ENCODE data around the gene GLIPR1L1.
"Not testable (repeated sequence)": the region's sequence is repeated elsewhere in the genome, so short reads cannot be mapped to it uniquely, and the experiment has no call there.

The GLIPR1L1 gene

DNA sequence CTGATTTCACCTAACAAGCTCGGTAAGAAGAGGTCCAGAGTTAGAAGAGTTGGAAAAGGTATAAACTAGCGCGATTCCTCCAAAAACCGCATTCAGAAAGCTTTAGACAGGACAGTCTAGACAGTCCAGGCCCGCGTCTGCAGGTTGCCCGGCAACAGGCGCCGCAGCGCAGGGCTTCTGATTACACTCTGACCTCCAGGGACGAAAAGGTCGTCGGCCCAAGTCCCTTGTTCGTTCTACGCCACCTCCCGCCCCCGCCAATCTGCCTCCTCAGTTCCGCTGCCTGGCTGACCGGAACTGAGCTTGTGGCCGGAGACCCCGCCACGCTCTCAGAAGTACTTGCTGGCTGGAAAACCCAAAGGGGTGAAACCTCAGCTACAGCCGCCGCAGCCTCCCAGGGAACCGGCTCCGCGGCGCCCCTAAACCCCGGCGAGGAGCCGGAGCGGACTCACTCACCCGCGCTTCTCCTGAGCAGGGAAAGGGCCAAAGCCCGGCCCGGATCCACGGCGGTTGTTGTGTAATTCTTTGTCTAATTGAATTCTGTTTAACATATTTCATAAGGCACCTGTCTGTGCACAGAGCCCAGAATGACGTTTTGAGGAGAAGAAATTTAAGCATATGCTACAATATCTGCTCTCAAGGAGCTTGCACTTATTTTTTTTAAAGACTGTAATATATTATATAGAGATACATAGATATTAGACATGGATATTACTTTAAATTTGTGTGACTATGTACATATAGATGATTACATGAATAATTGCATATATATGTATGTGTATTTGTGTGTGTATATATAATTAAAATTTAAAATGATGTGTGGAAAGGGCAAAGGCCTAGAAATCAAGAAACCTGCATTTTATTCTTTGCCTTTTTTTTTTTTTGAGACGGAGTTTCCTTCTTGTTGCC is 4.3 kb upstream of the GLIPR1L1 start, which contains the start of gene CAPS2:
TSS of gene CAPS2 (minus strand) at position 407 of the 909 bp plus-strand sequence. CDS start 3,826 bp downstream, outside the sequence.
- H3K36me3 ChIP-seq = no peaks in the 10 kb centered on the region
- peak within 1 kb of the TSS; percentile 71 for H3K4me3 ChIP-seq (ENCODE audit: low read depth, low read length)
- H3K27me3 ChIP-seq (ENCODE audit: insufficient read depth, low read depth, severe bottlenecking) = no peaks in the 10 kb centered on the region
- H3K9me3 ChIP-seq (ENCODE audit: severe bottlenecking) = no peaks in the 10 kb centered on the region
- H3K27ac ChIP-seq = peak within 1 kb of the TSS; percentile 55
- peak; percentile 88 for DNase-seq
- TF ChIP-seq, protein P1, sequence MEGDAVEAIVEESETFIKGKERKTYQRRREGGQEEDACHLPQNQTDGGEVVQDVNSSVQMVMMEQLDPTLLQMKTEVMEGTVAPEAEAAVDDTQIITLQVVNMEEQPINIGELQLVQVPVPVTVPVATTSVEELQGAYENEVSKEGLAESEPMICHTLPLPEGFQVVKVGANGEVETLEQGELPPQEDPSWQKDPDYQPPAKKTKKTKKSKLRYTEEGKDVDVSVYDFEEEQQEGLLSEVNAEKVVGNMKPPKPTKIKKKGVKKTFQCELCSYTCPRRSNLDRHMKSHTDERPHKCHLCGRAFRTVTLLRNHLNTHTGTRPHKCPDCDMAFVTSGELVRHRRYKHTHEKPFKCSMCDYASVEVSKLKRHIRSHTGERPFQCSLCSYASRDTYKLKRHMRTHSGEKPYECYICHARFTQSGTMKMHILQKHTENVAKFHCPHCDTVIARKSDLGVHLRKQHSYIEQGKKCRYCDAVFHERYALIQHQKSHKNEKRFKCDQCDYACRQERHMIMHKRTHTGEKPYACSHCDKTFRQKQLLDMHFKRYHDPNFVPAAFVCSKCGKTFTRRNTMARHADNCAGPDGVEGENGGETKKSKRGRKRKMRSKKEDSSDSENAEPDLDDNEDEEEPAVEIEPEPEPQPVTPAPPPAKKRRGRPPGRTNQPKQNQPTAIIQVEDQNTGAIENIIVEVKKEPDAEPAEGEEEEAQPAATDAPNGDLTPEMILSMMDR (IDR thresholded peaks at IDR 0.05; ENCODE audit: low read depth, low read length) = no peak

DNA sequence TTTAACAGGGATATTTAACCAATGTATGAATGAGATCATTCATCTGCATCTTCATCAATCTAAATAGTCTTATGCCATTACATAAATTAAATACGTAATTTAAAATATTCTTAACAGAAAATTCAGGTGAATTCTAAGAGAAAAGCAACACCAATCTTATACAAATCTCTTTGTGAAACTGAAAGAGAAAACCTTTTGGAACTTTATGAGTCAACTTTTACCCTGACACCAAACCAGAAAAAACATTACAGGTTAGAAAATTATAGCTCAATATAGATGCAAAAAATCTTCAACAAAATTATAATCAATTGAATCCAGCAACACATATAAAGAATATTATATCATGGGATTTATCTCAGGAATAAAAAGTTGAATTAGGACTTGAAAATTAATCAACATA is 3.4 kb downstream of the GLIPR1L1 start:
- Histone ChIP-seq H3K9me3 (ENCODE audit: severe bottlenecking) (no peaks in the 10 kb centered on the region), H3K27ac (no peak overlapping the region), H3K36me3 (no peaks in the 10 kb centered on the region), H3K4me3 (ENCODE audit: low read depth, low read length) (no peak overlapping the region), H3K27me3 (ENCODE audit: insufficient read depth, low read depth, severe bottlenecking) (no peaks in the 10 kb centered on the region)
- TF ChIP-seq, protein P1 (IDR thresholded peaks at IDR 0.05; ENCODE audit: low read depth, low read length) = no peak
- no peak for DNase-seq

DNA sequence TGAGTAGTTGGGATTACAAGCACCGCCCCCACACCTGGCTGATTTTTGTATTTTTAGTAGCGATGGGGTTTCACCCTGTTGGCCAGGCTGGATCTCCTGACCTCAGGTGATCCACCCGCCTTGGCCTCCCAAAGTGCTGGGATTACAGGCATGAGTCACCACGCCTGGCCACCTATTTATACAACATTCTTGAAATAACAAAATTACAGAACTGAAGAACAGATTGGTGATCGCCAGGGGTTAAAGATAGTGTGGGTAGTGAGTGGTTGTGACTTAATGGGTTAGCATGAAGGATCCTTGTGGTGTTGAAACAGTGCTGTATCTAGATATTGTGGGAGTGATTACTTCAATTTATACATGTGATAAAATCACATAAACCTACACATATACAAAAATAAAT is 7.4 kb downstream of the GLIPR1L1 start:
- no peaks in the 10 kb centered on the region for H3K36me3 ChIP-seq
- TF ChIP-seq, protein P1 (IDR thresholded peaks at IDR 0.05; ENCODE audit: low read depth, low read length) = no peak
- no peak for DNase-seq
- no peaks in the 10 kb centered on the region for H3K9me3 ChIP-seq (ENCODE audit: severe bottlenecking)
- no peak overlapping the region for H3K27ac ChIP-seq
- H3K4me3 ChIP-seq (ENCODE audit: low read depth, low read length) = no peak overlapping the region
- H3K27me3 ChIP-seq (ENCODE audit: insufficient read depth, low read depth, severe bottlenecking) = no peaks in the 10 kb centered on the region

DNA sequence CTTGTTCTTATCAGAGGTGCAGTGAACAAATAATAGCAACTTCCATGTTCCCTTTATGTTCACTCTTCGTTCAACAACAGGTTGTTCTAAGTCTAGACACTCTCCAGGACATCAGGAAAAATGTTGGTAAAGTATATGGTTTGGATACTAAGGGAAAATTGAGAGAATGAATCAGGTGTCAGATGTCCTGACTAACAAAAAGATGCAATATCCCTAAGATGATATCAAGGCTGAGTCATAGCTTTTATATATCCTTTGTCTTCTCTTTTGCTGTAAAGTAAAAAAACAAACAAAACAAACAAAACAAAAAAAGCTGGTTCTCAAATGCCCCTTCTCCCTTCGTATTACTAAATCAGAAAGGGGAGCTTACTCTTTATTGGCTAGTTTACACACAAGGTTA is 11.1 kb downstream of the GLIPR1L1 start:
- Histone ChIP-seq H3K36me3 (no peaks in the 10 kb centered on the region), H3K9me3 (ENCODE audit: severe bottlenecking) (no peaks in the 10 kb centered on the region), H3K4me3 (ENCODE audit: low read depth, low read length) (no peak overlapping the region), H3K27me3 (ENCODE audit: insufficient read depth, low read depth, severe bottlenecking) (no peaks in the 10 kb centered on the region), H3K27ac (no peak overlapping the region)
- TF ChIP-seq, protein P1 (IDR thresholded peaks at IDR 0.05; ENCODE audit: low read depth, low read length) = no peak
- no peak for DNase-seq

DNA sequence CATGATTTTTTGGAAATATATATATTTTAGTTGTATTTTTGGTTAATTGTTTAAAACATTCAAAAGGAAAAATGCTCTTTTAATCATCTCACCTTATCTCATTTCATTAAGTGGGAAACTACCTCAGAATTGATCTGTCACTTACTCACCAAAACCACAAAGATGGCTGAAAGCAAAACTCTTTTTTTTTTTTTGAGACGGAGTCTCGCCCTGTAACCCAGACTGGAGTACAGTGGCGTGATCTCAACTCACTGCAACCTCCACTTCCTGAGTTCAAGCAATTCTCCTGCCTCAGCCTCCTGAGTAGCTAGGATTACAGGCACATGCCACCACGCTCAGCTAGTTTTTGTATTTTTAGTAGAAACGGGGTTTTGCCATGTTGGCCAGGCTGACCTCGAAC is 11.7 kb downstream of the GLIPR1L1 start:
- H3K36me3 ChIP-seq; H3K9me3 ChIP-seq (ENCODE audit: severe bottlenecking); H3K4me3 ChIP-seq (ENCODE audit: low read depth, low read length); H3K27ac ChIP-seq; H3K27me3 ChIP-seq (ENCODE audit: insufficient read depth, low read depth, severe bottlenecking); DNase-seq: not testable (repeated sequence)

DNA sequence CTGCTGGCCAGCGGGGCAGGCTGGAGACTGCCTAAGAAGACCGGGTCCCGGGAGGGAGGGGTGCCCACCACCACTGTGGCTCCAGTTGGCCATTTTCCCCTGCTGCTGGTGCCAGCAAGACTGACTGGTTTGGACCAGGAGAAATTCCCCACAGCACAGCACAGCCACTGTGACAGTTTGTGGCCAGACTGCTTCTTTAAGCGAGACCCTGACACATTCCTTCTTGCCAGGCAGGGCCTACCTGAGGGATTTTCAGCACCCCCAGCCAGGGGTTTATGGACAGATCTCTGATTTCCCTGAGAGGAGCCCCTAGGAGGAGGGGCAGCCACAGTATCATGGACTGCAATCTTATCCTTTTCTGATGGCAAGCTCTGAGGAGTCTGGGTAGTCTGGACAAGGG is 15.5 kb downstream of the GLIPR1L1 start:
- Histone ChIP-seq H3K4me3 (ENCODE audit: low read depth, low read length) (no peak overlapping the region), H3K9me3 (ENCODE audit: severe bottlenecking) (no peaks in the 10 kb centered on the region), H3K27ac (no peak overlapping the region), H3K27me3 (ENCODE audit: insufficient read depth, low read depth, severe bottlenecking) (no peaks in the 10 kb centered on the region), H3K36me3 (no peaks in the 10 kb centered on the region)
- no peak for DNase-seq
- TF ChIP-seq, protein P1 (IDR thresholded peaks at IDR 0.05; ENCODE audit: low read depth, low read length) = no peak
